Stimulated activated CD8-positive, alpha-beta memory T cell treated with anti-CD3 and anti-CD28 coated beads, Interleukin-12 subunit alpha, Interleukin-12 subunit beta, amount 100 ng/mL, for 1 hour (primary cell): ENCODE results near the gene TRNT1.

ENCODE experiments used
- DNase-seq: peaks from one replicate; pipeline ENCODE4 v3.0.0-alpha.2; 2020; ENCODE audit warnings: low read depth

TRNT1 gene

DNA sequence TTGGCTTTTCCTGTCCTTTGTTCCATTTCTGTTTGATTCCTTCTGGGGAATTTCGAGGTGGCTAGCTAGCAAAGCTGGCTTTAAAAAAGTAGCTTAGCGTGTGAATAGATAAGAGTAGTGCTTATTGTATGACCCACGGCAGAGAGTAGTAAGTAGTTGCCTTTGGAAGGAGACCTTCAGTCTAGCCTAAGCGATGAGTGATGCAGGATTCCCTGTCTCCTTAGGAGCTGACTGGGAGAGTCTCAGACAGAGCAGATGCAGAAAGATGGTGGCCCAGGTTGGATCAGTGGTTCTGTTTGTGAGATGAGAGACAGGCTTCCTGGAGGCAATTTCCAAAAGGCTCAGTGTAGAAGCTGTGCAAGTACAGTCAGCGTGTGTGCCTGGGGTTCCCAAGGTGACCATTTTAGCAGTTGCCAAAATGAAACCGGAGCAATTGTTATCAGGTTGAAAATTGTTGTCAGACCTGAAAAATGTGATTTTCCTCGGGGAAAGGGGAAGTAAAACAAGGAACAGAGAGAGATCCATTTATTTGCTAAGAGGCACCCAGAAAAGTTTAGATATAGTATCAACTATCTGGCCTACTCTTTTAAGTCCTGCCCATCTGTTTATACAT lies 15.9 kb upstream of the TRNT1 start:
- DNase-seq: no peak

DNA sequence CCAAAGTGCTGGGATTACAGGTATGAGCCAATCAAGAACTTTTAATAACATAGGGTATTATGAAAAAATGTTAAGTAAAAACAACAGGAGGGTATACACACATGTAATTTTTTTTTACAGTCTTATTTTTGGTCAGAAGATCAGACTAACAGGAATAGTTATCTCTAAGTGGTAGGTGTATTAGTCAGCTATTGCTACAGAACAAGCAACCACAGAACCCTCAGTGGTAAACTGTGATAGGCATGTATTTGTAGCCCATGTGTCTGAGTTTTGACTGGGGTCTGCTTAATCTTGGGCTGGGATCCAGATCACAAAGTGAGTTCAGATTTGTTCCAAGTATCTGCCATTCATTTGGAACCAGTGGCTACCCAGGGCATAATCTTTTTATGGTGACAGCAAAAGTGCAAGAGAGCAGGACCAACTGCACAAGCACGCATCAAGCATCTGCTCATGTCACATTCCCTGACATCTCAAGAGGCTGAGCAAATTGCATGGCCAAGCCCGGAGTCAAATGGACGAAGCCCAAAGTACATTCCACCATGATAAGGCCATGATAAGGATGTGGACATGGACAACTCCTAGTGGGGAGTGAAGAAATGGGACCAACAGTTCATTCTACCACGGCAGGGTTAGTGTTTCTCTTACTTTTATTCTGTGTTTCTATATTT lies 13.6 kb upstream of the TRNT1 start:
- DNase-seq: no peak

DNA sequence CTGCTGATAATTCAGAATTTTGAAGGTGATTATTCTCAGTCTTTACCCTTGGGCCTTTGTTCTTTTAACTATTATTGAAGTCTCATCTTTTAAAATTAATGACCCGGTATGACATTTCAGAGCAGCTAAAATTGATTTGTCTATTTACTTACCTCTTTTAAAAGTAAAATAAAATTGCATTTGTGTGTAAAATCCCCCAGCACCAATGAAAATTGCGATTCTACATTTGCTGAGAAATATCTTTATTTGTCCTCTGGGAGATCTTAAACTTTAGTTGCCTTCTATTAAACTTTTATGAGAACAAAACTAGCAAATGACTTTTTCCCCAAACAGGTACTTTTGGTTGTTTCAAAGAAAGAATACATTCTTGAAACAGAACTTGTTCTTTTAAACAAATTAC lies 9.1 kb upstream of the TRNT1 start:
- DNase-seq: no peak

DNA sequence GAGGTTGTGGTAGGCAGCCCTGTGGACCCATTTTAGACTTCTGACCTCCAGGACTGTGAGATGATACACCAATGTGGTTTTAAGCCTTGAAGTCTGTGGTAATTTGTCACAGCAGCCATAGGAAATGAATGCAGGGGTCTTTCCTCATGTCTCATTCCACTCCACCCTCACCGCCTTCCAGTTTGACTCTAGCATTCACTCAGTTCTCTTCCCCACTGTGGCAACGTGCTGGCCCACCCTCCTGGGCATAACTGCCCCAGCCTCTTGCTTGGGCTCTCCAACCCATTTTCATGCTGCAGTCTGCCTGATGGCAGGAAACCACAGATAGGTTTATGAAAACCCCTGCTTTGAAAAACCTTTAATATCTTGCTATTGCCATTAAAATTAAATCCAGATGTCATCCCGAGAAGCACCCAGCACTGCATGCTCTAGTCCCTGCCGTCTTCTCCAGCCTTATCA lies 7.3 kb upstream of the TRNT1 start:
- DNase-seq: no peak

DNA sequence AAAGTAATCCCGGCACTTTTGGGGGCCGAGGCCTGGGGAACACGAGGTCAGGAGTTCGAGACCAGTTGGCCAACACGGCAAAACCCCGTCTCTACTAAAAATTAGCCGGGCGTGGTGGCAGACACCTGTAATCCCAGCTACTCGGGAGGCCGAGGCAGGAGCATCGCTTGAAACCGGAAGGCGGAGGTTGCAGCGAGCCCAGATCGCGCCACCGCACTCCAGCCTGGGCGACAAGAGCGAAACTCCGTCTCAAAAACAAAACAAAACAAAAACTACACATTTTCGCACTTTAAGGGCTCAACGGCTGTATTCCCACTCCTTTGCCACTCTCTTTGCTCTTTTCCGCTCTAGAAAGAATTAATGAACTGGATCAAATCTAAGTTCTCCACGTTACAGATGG lies 763 bp upstream of the TRNT1 start:
- no peak for DNase-seq

DNA sequence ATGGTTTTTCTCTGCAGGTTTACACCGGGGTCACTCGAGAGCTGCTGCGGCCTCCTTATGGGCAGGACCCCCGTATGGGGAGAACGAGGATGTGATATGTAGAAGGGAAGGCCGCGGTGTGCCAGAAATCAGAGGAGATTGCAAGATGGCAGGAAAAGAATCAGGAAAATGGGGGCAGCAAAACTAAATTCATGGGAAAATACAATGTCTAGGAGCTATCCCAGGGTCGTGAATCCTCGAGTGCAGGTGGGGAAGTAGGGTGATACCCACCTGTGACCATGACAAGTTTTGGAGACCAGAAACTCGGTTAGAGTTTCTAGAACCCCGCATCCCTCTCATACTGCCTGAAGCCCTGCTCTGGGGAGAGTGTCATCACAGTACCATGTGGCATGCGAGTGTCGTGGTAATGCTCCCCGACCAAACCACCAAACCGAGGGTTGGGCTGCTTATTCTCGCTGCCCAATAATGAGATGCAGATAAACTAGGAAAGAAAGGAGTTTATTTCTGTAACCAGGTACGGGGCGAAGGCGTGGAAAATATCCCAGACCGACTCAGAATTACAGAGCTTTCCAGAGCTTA lies 781 bp downstream of the TRNT1 start:
- DNase-seq: no peak

DNA sequence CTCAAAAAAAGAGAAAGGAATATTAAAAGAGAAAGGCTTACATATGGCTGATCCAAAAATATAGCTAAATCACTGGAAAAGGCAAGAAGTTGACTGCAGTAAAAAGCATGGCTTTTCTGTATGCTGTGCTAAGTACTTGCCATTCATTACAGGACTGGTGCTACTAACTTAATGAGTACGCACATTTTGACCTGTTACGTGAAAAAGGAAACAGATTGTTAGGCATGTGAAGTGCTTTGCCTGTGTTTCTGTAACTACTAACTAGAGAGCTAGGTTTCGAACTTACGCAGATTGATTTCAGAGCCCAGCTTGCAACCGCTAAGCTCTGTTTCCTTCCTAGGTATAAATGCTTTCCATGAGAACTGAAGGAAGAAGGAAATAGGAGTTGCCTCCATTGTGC lies 2.8 kb downstream of the TRNT1 start:
- no peak for DNase-seq

DNA sequence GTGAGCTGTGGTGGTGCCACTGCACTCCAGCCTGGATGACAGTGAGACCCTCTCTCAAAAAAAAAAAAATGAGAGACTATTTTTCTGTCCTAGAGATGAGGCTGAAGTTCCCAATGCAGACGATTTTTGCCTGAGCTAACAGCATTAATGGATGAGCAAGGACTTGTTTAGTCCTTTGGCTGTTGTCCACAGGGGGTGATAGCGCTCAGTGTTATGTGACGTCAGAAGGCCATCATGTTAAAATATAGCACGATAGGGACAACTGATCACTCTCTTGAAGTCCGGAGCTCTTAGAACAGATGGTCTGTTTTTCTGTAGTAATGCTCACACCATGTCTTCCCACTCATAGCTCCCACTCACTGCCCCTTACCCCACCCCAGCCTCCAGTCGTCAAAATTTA lies 6.8 kb downstream of the TRNT1 start:
- no peak for DNase-seq

DNA sequence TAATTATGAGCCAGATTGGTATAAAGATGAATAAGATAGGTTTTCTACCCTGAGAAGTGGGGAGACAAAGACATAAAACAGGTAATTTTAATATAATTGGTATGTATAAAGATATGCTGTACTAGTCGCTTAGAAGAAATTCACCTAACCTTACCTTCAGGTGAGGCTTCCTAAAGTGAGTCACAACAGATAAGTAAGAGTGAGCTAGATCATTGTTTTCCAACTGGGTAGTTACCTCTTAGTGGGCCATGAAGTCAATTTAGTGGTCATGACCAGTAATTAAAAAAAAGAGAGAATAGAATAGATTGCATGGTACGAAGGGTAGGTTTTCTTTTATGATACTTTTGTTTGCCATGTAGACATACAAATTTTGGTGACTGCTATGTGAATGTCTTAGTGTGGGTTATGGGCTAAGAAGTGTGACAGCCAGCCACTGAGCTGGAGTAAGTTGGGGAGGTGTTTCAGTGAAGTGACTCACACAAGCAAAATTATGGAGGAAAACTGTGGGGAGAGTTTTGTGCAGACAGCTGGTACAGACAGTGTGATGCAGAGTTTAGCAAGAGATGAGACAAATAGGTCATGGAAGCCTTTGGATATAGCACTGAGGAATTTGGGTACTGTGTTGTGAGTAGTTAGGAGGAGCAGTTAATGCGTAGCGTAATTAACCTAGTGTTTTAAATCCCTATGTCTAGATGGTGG lies 8.2 kb downstream of the TRNT1 start:
- DNase-seq: no peak

DNA sequence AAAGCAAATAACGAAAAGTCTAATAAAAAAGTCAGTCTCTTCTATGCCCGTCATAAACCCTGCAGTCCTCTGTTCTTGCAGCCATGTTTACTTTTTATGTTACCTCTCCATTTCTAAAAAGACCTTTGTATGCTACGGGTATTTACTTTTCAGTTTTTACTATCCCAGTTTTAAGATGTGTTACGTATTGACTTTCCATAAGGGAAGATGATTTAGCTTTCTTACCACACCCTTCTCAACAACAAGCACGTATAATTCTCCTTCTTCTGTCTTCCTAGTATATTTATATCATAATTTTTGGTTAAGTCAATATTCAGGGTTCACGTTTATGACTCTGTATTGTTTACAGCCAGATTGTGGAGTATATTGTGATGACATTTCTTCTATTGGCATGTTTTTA lies 10.8 kb downstream of the TRNT1 start:
- no peak for DNase-seq

DNA sequence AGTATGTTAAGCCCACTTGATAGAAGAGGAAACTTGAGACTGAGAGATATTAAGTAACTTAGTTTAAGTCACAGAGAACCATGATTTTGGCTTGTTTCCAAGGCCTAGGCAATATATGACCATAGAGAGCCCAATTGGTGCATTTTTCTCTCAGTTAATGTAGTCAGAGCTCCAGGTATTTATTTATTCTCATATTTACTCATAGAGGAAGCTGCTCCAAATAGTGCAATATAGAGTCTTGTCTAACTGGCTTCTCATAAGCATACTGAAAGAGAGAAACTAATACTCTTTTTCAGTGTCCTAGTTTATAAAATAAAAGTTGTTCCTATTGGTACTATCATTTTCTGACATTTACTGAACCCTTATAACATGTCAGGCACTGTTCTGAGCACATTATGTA lies 15.2 kb downstream of the TRNT1 start:
- no peak for DNase-seq

DNA sequence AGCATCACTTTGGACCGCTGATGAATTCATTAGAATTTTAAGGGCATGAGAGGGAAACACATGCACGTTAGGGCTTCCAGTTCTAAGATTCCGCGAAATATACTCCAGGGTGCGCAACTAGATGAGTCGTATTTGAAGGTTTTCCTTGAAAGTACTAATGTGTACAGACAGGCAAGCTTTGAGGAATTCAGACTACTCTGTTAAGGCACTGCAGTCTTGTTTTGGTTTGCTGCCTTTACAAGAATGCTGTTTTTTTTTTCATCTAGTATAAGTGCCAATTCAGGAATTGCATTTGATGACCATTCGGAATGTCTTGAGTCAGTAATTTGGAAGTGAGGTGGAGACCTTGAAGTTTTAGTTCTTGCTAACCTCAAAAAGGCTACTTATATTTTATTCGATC lies 19.1 kb downstream of the TRNT1 start:
- DNase-seq: no peak

DNA sequence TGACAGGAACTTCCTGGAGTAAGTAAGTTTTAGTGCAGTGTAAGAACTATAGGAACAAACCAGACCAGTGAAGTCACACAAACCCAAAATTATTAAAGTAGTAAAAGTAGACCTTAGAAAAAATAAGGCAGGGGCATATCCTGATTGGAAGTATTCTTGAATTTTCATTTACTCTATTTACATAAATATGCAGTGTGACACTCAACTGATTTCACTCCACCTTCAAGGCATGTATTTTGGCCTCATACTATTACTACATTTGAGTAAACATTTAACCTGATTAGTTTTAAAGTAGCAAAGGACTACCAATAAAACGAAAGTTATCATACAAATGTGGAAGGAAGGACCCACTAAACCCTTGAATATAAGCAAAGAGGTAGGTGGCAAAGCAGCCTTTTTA lies 22.8 kb downstream of the TRNT1 start:
- DNase-seq: no peak

DNA sequence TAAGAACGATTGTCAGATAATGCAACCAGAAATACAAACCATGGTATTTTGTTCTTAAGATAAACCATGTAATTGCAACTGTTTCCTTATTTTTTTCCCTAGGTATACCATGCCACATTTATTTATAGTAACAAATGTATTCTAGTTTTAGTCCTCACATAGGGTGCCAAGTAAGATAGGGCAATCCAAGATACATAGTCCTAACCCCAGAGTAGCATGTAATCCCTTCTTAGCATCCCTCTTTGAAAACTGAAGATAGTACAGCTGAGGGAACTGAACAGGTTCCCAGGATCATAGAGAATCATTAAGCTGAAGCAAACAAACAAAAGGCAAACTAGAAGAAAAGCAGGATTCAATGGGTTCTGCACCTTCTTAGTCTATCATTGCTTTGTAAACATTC lies 24.8 kb downstream of the TRNT1 start:
- no peak for DNase-seq

DNA sequence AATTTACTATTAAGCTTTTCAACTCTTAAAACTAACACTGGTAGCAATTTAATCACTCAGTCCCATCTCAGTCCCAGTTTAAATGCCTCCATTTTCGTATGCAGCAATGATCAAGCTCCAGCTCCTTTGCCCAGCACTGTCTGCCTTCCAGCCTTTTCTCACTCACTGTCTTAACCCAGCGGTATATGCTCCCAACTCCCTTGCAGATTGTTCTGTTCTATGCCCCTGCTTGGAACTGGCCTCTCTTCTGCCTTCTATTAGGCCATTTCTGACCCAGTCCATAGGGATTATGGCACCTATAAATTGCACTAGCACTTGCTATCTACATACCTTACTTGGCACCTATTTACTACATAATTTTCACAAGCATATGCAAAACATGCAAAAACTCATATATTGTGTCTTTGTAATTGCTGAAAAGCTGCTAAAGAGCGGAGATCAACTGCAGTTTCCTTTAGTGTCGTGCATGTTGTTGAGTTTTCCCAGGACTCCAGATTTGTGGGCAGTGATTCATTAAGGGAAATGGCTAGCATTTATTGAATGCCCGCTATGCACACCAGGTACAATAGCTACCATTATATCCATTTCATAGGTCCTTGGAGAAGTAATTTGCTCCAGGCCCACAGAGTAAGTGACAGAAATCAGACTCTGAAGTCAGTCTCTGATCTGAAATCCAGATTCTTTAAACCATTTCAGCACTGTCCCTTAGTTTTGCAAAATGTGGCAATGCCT lies 28.3 kb downstream of the TRNT1 start:
- DNase-seq: no peak

DNA sequence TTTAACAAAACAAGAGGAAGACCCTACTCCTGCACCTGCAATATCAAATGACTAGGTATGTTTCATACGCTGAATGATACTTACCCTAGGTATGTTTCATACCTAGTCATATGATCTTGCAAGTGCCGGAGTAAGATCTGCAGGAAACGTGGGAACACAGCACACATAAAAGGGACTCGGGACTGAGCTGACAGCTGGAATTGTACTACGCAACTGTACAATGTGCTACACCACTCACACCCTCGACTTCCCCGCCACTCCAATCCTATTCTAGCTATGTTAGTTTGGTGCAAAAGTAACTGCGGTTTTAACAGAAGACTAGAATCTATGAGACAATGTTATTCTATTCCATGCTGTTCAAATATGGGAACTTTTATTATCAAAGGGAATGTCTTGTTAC lies 30.7 kb downstream of the TRNT1 start:
- no peak for DNase-seq

DNA sequence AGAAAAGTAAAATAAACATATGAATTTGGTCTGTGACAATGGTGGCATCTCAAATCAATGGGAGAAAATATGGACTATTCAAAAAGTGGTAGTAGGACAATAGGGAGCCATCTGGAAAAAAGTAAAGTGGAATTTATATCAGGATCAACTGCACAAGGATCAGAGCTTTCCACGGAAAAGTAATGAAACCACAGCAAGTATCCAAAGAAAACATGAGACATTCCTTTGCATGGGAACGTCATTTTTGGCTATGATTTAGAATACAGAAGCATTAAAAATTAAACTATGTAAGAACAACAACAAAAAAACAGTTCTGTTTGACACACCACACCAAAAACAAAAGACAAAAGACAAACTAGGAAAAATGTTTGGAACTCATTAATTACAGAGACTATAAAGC lies 34.1 kb downstream of the TRNT1 start:
- no peak for DNase-seq

DNA sequence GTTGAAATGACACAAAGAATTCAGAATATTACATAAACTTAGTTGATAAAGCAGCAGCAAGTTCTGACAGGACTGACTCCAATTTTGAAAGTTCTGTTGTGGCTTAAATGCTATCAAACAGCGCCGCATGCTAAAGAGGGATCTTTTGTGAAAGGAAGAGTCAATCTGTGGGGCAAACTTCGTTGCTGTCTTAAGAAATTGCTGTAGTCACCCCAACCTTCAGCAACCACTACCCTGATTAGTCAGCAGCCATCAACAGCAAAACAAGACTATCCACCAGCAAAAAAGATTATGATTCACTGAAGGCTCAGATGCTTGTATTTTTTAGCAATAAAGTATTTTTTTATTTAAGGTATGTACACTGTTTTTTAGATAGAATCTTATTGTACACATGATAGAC lies 38.5 kb downstream of the TRNT1 start:
- no peak for DNase-seq

DNA sequence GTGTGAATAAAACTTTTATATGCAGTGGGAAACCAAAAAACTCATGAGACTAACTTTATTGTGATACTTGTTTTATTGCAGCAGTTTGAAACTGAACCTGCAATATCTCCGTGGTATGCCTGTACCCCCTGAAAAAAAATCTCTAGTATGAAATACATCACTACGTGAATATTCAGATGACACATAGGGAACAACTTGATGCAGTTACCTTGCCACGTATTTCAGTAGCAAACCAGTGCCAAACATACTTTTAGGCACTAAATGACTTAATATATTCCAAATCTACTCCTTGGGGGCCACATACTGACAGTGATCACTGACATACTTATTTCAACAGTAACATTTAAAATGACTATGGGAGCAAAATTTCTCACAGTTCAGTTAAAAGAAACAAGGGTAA lies 38.9 kb downstream of the TRNT1 start:
- DNase-seq: no peak

DNA sequence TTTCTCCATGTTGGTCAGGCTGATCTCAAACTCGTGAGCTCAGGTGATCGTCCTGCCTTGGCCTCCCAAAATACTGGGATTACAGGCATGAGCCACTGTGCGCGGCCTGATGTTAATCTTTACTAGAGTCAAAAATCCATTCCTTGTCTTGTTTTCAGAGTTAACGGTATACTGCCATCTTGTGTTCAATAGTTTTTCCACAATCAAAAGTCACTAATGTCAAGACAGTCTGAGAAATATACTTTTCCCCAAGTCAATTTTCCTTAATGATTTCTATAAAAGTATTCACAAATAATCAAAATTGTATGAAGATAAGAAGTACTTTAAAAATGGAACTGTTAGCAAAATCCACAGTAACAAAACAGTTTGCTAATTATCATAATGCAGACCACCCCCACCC lies 44.3 kb downstream of the TRNT1 start:
- DNase-seq: no peak

DNA sequence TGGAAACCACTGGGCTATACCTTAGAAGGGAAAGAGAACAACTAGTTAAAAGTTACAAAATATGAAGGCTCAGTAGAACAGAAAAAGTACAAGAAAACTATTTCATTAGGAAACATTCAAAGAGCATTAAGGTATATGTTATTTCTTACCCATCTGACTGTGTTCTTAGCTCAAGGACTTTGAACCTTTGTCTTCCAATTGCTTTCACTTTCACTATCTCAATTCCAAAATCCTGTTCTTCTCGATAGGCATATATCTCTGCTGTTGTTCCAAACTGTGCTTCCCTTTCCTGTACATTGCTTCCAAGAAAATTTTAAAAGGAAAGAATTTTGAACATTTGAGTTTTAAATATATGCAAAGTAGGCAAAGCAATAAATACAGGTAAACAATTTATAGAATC lies 45.9 kb downstream of the TRNT1 start:
- DNase-seq: no peak

DNA sequence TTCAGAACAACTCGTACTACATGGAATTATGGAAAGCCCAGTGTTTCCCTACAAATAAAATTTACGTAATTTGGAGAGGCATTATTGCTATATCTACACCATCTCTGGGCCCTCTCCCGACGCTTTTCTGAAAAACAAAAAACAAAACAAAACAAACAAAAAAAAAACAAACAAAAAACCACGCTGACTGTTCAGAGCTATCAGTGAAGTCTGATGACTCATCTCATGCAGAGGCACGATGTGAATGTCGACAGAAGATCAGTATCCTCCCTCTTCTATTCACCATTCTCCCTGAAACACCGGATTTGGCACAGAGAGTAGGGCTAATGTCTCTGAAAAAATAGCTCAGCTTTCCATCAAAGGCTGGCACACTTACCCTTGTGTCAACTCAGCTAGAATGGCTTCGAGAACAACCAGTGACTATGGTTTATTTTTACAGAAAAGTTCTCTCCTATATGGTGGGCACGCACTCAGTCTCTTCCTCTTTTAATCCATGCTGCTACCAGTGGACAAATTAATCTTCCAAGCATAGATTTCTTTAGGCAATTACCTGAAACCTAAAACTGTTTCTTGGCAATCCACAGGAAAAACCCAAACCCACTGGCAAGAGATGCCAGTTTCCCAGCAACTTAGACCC lies 51.2 kb downstream of the TRNT1 start:
- no peak for DNase-seq
